GM23248 (cell line): ENCODE results near the gene TMEM45B.

Experiments used
- EZH2 ChIP-seq: fragments of 200-600 bp; sonication (generic); IDR thresholded peaks from 2 replicates; pipeline ENCODE4 v1.6.1; 2018; ENCODE audit warnings: antibody characterized with exemption, mild to moderate bottlenecking; ENCODE audit not compliant: insufficient read depth, poor library complexity, severe bottlenecking
- EZH2phosphoT487 ChIP-seq: fragments of 200-600 bp; sonication (generic); IDR thresholded peaks from 2 replicates; pipeline ENCODE4 v1.6.1; 2018; ENCODE audit warnings: antibody characterized with exemption, moderate library complexity, mild to moderate bottlenecking, low read depth; ENCODE audit not compliant: insufficient read depth

- TF ChIP-seq EZH2 (no peak), EZH2phosphoT487 (no peak)
These were observed 23.0 kb upstream of the TMEM45B start for GRCh38 chr11:129792663-129793062.
